Suppressor macrophage treated with lipopolysaccharide for 1 hour (primary cell): Measurements from ENCODE around the gene HNRNPM.
"Not testable (repeated sequence)": the region's sequence is repeated elsewhere in the genome, so short reads cannot be mapped to it uniquely, and the experiment has no call there.

Experiments used
- DNase-seq, 3 donors: peaks; one replicate each; pipeline ENCODE4 v3.0.0-alpha.2; 2020 to 2022

Gene HNRNPM

GRCh38 chr19:8513036-8513686, 68.4 kb downstream of the HNRNPM start:
- no peak for DNase-seq

- DNase-seq, result peak; percentile 96 to 99 (median 99)
Observed at GRCh38 chr19:8513687-8514504, 69.1 kb downstream of the HNRNPM start, which contains the start of gene ZNF414. ZNF414 (minus strand) TSS chr19:8514167; CDS start chr19:8514046, 121 bp downstream.

- DNase-seq, result not testable (repeated sequence)
Observed at GRCh38 chr19:8514505-8515009, 69.8 kb downstream of the HNRNPM start.

GRCh38 chr19:8515317-8515716, 70.5 kb downstream of the HNRNPM start:
- peak; percentile 75 to 79 (median 78) for DNase-seq

GRCh38 chr19:8517551-8518442, 73.0 kb downstream of the HNRNPM start:
- DNase-seq, result peak; percentile 85 to 89 (median 88)

GRCh38 chr19:8518536-8518935, 73.8 kb downstream of the HNRNPM start:
- no peak for DNase-seq

- DNase-seq, result no peak
Observed at GRCh38 chr19:8519388-8519787, 74.6 kb downstream of the HNRNPM start.

GRCh38 chr19:8525401-8525684, 80.6 kb downstream of the HNRNPM start:
- no peak for DNase-seq

GRCh38 chr19:8526345-8527091, 81.7 kb downstream of the HNRNPM start:
- DNase-seq, result peak in 1 of 3 donors; percentile 35

GRCh38 chr19:8528500-8528899, 83.7 kb downstream of the HNRNPM start:
- no peak for DNase-seq

GRCh38 chr19:8529369-8530006, 84.7 kb downstream of the HNRNPM start:
- DNase-seq, result no peak

GRCh38 chr19:8530061-8530679, 85.4 kb downstream of the HNRNPM start:
- DNase-seq, result no peak

GRCh38 chr19:8531470-8531869, 86.7 kb downstream of the HNRNPM start:
- DNase-seq, result no peak

- DNase-seq, result no peak
Observed at GRCh38 chr19:8532225-8532624, 87.5 kb downstream of the HNRNPM start.

GRCh38 chr19:8536282-8536681, 91.5 kb downstream of the HNRNPM start:
- DNase-seq, result no peak

- DNase-seq, result no peak
Observed at GRCh38 chr19:8537099-8537498, 92.3 kb downstream of the HNRNPM start.
